ENCODE results near the gene GMNC. TPM values are rescaled to one million over a fixed set of nuclear protein-coding genes. Genes with fewer than 3 reads are reported as not detected.

The GMNC gene
- polyA plus RNA-seq, 1 donor (not counting 4 experiments of a cell fraction or from before 2014, with no cell fraction given), result not detected

DNA sequence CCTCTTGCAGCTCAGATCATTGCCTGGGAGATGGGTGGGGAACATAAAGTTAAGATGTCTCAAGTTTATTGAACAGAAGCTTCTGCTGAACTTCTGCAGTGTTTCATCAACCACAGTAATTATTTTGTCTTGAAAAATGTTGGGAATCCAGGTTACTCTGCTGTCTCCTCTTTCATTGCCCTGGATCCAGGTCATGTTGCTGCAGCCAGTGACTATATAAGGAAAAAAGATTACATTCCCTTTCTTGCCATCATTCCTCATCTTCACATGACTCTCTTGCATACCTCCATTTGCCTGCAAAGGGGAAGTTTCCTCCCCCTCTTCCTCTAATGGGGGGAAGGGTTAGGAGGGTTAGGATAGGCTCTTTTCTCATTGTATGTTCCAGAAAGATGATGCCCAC lies 15.1 kb downstream of the GMNC start:
- Histone ChIP-seq H3K27me3 (ENCODE audit: control insufficient read depth, extremely low read depth, insufficient read depth, low read length) (no peaks in the 10 kb centered on the region), H3K4me1 (ENCODE audit: control insufficient read depth, extremely low read depth, insufficient read depth, low read length) (no peaks in the 10 kb centered on the region), H3K4me3 (ENCODE audit: control insufficient read depth in 2 of 3, extremely low read depth in 1 of 3, insufficient read depth in 2 of 3, low read depth in 1 of 3, low read length in 3 of 3) (no peak overlapping the region), H4K20me1 (ENCODE audit: control insufficient read depth, extremely low read depth, insufficient read depth, low read length) (no peaks in the 10 kb centered on the region), H3K9me1 (ENCODE audit: control insufficient read depth, extremely low read depth, insufficient read depth, low read length) (no peaks in the 10 kb centered on the region), H3K4me2 (ENCODE audit: control insufficient read depth, extremely low read depth, insufficient read depth, low read depth, low read length) (no peak overlapping the region), H3K9ac (ENCODE audit: control insufficient read depth, extremely low read depth, insufficient read depth, low read length) (no peak overlapping the region), H3K36me3 (ENCODE audit: control insufficient read depth in 2 of 2, extremely low read depth in 1 of 2, insufficient read depth in 2 of 2, low read length in 2 of 2) (no peaks in the 10 kb centered on the region), H3K27ac (ENCODE audit: control insufficient read depth, insufficient read depth, low read length) (no peak overlapping the region), H3K9me3 (ENCODE audit: control insufficient read depth, low read depth, low read length) (no peaks in the 10 kb centered on the region), H3K79me2 (ENCODE audit: control insufficient read depth, insufficient read depth, low read length) (no peaks in the 10 kb centered on the region), H2AFZ (ENCODE audit: control insufficient read depth, low read length) (no peak overlapping the region)
- FAIRE-seq (no peak), DNase-seq (ENCODE audit: low read depth, low spot score) (no peak)
- dilution Hi-C loops (cut with MboI; ENCODE audit: extremely low pct_ligation_motif_present, low sequenced_read_pairs), result no loop called here
- no peak for TF ChIP-seq EZH2 (IDR thresholded peaks at IDR 0.05; ENCODE audit: low read length)
- TF ChIP-seq, protein P1, sequence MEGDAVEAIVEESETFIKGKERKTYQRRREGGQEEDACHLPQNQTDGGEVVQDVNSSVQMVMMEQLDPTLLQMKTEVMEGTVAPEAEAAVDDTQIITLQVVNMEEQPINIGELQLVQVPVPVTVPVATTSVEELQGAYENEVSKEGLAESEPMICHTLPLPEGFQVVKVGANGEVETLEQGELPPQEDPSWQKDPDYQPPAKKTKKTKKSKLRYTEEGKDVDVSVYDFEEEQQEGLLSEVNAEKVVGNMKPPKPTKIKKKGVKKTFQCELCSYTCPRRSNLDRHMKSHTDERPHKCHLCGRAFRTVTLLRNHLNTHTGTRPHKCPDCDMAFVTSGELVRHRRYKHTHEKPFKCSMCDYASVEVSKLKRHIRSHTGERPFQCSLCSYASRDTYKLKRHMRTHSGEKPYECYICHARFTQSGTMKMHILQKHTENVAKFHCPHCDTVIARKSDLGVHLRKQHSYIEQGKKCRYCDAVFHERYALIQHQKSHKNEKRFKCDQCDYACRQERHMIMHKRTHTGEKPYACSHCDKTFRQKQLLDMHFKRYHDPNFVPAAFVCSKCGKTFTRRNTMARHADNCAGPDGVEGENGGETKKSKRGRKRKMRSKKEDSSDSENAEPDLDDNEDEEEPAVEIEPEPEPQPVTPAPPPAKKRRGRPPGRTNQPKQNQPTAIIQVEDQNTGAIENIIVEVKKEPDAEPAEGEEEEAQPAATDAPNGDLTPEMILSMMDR (optimal IDR thresholded peaks at IDR 0.05 in 1 of 3, IDR thresholded peaks at IDR 0.05 in 1 of 3, conservative IDR thresholded peaks at IDR 0.05 in 1 of 3; ENCODE audit: extremely low read depth in 1 of 3, insufficient read depth in 2 of 3, low read length in 3 of 3), result no peak

DNA sequence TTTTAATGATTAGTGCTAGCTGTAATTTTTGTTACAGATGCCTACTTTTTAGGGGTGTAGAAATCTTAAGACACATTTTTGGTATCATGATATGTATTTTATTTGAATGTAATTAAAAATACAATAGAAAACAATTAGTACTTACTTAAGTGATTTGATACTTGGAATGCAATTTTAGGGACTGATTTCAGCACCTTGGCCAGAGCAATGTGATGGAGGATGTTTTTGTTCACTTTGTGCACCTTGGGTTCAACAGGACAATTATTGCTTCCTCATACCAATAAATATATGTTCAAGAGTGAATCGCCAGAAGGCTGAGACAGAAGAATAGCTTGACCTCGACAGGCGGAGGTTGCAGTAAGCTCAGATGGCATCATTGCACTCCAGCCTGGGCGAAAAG lies 22.3 kb downstream of the GMNC start:
- H3K9me1 ChIP-seq (ENCODE audit: control insufficient read depth, extremely low read depth, insufficient read depth, low read length), result no peaks in the 10 kb centered on the region
- no peak overlapping the region for H3K27ac ChIP-seq (ENCODE audit: control insufficient read depth, insufficient read depth, low read length)
- no peak for TF ChIP-seq EZH2 (IDR thresholded peaks at IDR 0.05; ENCODE audit: low read length)
- TF ChIP-seq, protein P1 (optimal IDR thresholded peaks at IDR 0.05 in 1 of 3, IDR thresholded peaks at IDR 0.05 in 1 of 3, conservative IDR thresholded peaks at IDR 0.05 in 1 of 3; ENCODE audit: extremely low read depth in 1 of 3, insufficient read depth in 2 of 3, low read length in 3 of 3), result no peak
- no peak overlapping the region for H3K9ac ChIP-seq (ENCODE audit: control insufficient read depth, extremely low read depth, insufficient read depth, low read length)
- H4K20me1 ChIP-seq (ENCODE audit: control insufficient read depth, extremely low read depth, insufficient read depth, low read length), result no peaks in the 10 kb centered on the region
- no peaks in the 10 kb centered on the region for H3K79me2 ChIP-seq (ENCODE audit: control insufficient read depth, insufficient read depth, low read length)
- H3K36me3 ChIP-seq (ENCODE audit: control insufficient read depth in 2 of 2, extremely low read depth in 1 of 2, insufficient read depth in 2 of 2, low read length in 2 of 2), result no peaks in the 10 kb centered on the region
- DNase-seq (ENCODE audit: low read depth, low spot score) (no peak), FAIRE-seq (no peak)
- dilution Hi-C loops (cut with MboI; ENCODE audit: extremely low pct_ligation_motif_present, low sequenced_read_pairs), result no loop called here
- no peak overlapping the region for H3K4me3 ChIP-seq (ENCODE audit: control insufficient read depth in 2 of 3, extremely low read depth in 1 of 3, insufficient read depth in 2 of 3, low read depth in 1 of 3, low read length in 3 of 3)
- H2AFZ ChIP-seq (ENCODE audit: control insufficient read depth, low read length), result no peak overlapping the region
- no peaks in the 10 kb centered on the region for H3K4me1 ChIP-seq (ENCODE audit: control insufficient read depth, extremely low read depth, insufficient read depth, low read length)
- no peaks in the 10 kb centered on the region for H3K9me3 ChIP-seq (ENCODE audit: control insufficient read depth, low read depth, low read length)
- H3K27me3 ChIP-seq (ENCODE audit: control insufficient read depth, extremely low read depth, insufficient read depth, low read length), result no peaks in the 10 kb centered on the region
- H3K4me2 ChIP-seq (ENCODE audit: control insufficient read depth, extremely low read depth, insufficient read depth, low read depth, low read length), result no peak overlapping the region
